GM18867 (cell line): Measurements from ENCODE around the gene CAPN14.

Source experiments
- ATAC-seq: cut with Tn5 transposase; IDR thresholded peaks from one replicate; pipeline ENCODE4 v1.9.1; 2021; ENCODE audit warnings: mild to moderate bottlenecking, moderate library complexity; ENCODE audit not compliant: unreplicated experiment

CAPN14 gene

DNA sequence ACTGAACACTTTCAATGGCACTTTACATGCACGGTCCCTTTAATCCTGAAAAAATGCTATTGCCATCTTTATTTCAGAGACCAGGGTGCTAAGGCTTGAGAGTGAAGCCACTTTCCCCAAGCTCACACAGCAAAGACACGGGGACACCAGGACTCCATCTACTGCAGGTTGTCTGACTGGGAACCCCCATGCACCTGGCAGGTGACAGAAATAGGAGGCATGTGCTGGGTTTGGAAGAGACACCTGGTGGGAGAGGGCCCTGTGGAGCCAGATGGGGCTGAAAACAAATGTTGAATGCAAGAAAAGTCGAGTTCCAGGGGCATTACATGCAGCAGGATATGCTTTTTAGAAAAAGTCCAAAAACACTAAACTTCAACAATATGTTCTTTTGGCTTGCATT lies 11.4 kb upstream of the CAPN14 start:
- ATAC-seq, result no peak

DNA sequence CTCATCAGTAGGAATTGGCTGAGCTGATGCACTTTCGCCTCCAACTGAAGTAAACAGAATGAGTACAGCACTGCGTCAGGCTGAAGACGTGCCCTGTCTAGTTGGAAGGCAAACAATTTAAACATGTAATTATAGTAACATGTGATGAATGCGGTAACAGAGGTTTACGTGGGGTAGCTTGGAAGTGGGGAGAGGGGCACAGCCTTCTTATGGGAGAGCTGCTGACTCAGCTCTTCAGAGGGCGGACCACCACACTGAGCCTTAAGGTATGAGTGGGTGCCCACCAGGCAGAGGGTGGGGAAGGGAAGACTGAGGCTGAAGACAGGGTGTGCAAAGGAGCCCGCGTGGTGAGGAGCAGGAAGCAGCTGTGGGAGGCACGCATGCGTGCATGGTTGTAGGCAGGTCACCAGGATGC lies 10.4 kb upstream of the CAPN14 start:
- ATAC-seq, result no peak

DNA sequence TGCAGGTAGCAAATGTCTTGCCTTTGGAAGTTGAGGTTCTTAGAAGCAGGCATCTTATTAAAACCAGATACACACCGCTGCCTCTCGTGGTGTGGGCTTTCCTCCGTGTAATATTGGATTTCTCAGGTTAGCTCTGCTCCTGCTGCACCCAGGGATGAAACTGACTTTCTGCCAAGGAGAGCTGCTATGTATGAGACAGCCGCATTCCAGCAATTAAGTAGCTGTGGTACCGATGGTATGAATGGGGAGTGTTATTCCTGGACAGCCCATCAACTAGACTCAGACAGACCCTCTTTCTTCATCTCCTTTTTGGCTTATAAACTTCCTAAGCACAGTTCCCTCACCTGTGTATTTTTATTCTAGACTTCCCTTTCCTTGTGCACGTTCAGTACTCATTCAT lies 9.8 kb upstream of the CAPN14 start:
- no peak for ATAC-seq

DNA sequence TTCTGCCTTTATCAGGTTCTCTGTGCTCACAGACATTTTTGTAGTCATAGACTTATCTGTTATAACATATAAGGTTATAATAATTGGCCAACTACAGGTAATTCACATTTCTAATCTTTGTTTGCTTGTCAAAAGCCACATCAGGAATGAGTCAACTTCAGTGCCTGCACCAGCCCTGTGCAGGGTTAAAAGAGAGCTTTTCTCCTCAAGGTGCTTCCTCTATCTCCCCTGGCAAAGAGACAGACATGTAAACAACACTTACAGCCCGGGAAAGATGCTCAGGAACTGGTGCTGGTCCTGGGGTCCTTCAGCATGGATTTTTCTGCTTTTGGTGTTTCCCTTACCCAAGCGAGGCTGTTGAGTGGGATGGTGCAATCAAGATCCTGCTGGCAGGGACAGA lies 9.0 kb upstream of the CAPN14 start:
- ATAC-seq, result no peak

DNA sequence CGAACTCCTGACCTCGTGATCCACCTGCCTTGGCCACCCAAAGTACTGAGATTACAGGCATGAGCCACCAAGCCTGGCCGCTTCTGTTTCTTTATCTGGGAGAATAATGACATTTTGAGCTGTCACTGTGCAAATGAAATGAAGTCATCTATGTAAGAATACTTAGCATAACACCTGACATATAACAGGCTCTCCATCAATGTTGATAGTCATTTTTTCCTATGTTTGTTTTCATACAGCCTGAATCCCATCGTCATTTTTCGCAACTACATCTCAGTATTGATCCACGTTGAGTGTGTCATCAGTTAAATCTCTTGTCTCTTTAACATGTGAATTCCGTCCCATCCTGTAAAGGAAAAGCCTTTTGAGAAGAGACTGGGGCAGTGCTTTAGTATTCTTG lies 6.4 kb upstream of the CAPN14 start:
- no peak for ATAC-seq

DNA sequence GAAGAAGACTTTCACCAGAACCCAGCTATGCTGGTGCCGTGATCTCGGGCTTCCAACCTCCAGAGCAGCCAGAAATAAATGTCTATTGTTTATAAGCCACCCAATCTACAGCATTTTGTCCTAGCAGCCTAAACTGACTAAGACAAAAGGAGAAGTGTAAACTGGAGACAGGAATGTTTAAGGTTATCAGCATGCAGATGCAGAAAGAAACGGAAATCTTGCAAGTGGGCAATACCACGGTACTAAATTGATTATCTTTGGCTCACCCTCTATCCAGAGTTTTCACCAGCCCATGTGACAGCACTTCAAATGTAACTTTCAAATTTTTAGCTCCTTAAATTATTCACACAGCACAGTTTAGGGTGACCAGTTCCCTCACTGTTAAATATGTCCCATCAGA lies 5.7 kb upstream of the CAPN14 start:
- ATAC-seq, result no peak

DNA sequence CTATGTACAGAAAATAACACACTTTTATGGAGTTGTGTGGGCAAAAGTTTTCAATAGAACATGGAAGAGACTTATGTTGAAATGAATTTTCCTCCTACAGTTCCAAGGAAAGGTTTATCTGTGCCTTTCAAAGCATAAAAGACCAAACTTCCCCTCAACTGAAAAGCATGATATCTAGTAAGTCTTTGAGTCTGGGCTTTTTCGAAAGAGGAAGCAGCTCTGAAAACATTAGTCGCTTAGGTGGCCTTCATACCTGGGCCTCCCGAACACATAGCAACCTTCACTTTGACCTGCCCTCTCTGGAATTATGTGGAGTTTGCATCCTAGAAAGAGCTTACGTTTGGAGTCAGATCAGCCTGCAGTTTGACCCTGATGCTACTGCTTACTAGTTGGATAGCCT lies 4.8 kb upstream of the CAPN14 start:
- ATAC-seq, result no peak

DNA sequence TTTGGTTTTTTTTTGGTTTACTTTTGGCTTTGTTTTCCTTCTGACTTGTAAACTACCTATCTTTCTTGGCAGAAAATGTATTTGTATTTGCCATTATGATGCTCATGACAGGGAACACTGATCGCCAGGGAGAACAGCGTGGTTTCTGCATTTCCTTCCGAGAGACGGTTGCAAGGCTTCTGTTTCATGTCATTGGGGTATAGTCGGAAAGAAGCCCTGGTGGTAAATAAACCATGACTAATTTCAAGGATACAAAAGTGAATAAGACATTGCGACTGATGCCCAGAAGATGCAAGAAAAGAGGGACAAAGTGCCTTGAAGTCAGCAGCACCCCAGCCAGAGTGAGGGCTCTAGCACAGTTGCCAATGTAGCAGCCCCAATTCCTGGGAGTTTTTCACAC lies 4.2 kb upstream of the CAPN14 start:
- ATAC-seq, result no peak

DNA sequence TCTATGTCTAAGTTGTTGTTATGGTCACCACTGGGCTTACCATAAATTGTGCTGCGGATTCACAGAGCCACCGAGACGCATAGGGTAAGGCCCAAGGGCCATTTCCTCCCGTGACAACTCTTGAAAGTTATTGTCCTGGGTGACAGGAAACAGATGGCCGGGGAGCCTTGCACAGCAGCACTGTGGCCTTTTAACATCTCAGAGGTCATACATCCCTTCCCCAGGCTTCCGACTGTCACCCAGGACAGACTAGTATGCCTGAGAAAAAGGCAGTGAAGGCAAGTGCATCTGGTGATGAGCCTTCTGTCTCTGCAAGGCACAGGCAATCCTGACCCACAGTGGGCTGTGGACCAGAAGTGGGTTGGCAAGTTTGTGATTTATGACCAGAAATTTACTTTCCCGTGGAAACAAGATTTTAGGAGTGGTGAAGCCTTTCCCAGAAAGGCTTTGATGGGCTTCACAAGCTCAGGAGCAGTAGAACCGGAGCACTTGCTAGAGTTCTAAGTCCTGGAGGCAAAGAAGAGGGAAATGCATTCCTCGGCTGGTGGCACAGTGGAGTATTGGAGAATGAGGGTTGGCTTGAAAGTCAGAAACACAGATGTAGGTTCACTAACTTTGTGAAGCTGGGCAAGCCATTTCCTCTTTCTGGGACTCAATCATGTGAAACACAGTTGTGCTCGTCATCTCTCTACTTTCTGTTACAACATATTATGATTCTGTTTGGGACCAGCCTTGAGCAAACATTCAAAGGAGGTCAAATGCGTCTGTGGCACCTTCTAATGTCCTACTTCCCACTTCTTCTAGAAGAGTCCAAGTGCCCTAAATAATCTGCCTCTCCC lies 2.0 kb upstream of the CAPN14 start:
- ATAC-seq, result peak; percentile 73

DNA sequence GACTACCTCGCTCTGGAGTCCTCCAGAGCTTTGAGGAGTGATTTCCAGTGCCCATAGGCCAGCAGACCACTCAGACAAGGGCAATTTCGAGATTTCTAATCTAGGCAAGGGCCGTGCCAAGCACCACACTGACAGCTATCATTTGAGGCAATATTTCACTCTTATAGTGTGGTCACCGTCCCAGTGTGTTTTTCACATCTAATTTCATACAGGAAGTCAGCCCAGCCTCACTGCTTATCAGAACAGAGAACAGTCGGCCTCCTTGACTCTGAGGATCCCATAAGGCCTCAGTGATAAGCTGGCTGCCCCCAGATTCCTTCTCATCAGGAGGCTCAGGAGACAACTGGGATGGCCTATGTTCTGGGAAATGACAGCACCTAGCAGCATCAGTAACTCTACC lies 581 bp downstream of the CAPN14 start:
- ATAC-seq, result peak; percentile 66

DNA sequence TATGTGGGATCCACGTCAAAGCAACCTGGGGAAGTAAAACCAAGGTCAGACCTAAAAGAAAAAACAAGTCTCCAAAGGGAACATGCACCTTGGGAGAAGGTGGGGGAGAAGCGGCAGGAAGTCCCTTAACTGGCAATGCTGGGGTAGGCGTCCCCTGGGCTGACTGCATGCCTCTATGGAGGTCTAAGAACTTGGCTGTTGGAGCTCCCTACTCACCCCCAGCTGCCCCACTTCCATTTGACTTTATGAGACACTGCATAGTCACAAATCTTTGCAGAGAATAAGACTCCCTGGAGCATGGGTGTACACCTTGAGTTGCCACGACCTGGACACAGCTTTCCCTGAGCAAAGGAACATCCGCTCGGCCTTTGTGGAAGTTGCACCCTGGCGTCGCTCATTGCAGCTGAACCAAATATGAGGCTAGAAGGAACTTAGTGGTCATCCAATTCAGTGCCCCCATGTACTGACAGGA lies 2.8 kb downstream of the CAPN14 start:
- ATAC-seq, result no peak

DNA sequence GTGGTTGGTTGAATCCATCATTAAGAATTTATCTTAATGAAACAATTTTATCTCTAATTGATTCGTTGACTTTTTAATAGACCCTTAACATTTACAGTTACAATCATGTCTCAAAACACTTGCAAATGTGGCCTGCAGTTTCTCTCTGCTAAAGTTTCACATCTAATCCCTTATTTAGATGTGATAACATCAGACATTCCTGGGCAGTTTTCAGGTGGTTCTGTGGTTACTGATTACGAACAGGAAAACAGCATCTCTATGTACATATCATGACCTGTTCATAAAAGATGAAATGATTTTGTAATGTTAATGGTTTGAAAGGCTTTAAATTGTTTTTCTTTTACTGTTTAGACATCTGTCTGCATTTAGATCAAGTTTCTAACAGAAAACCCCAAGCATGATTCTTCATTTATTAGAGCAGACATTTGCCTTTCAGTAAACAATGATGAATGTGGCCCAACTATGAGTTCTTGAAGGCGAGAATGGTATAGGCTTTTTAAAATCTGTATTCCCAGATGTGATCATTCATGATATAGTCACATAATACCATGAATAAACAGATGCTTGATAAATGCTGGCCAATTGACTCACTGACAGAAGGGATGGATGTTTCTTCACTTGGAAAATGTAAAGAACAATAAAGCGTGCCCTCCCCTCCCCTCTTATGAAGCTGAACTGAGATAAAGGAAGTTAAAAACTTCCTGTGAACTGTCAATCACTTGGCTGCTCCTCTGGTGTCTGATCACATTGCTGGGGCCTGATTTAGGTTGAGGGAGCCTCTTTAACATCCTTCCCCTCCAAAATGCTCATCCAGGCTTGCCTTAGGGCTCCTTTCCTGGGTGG lies 3.5 kb downstream of the CAPN14 start:
- ATAC-seq, result no peak

DNA sequence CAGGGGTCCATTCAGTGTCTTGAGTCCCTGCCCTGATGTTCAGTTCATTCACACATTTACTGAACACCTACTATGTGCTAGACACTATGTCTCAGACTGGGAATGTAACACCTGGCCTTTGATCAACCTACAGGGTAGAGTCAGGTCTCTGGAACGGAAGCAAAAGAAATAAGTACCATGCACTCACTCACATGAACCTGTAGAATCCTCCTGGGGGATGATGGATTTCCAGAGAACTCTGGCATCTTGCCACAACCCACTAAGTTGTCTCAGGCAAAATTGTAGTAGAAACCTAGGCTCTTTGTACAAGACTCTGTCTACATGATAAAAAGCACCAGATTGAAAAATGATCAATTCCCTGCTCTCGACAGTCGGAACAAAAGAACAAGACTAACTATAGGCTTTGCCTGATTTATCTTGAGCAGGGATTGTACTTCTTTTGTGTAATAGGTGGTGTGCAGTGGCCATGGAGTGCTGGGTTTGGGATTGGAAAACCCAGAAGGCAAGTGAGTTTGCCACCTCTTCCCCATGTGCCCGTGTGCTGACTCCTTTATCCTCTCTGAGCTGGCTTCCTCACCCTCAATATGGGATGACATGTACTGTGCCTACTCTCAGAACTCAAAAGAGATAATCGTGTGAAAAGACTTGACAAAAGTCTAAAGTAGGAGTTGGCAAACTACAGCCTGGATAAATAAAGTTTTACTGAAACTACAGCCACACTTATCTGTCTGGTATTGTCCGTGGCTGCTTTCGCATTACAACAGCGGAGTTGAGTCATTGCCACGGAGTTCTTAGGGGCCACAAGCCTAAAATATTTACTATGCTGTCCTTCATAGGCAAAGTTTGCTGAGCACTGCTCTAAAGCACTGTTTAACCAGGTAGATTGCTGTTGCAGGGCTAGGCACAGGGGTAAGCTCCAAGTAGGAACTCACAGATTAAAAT lies 4.4 kb downstream of the CAPN14 start:
- ATAC-seq, result no peak

DNA sequence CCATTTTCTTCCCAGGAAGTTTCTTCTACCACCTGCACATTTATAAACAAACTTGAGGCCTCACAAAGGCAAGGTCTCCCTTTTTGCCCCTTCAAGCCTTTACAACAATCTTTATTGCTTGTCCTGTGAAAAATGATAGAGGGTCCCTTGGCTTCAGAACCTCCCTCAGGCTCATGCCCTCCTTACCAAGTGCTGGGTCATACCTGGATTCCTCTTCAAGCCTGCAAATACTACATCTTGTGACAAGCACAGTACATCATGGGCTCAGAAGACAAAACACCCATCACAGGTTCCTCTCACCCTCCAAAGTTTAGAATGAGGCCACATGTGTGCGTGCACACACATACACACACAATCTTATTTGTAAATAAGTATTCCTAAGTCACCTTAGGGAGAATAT lies 9.1 kb downstream of the CAPN14 start:
- ATAC-seq, result no peak

DNA sequence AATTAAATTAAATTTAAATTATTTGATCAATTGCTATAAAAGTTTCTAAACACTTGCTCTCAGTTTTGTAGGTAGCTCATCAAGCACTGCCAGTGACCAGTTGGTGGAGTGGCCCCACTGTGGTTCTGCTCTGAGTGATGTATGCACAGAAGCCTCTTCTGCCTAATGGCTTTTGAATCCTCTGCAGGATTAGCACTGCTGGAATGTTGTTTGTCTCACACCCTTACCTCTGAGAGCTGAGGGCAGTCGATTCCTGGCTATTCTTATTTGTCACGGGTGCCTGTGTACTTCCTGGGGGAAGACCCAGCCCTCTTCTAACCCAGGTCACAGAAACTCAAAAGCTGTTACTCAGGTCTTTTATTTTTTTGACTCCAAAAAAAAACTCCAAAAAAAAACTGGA lies 9.5 kb downstream of the CAPN14 start:
- ATAC-seq, result no peak

DNA sequence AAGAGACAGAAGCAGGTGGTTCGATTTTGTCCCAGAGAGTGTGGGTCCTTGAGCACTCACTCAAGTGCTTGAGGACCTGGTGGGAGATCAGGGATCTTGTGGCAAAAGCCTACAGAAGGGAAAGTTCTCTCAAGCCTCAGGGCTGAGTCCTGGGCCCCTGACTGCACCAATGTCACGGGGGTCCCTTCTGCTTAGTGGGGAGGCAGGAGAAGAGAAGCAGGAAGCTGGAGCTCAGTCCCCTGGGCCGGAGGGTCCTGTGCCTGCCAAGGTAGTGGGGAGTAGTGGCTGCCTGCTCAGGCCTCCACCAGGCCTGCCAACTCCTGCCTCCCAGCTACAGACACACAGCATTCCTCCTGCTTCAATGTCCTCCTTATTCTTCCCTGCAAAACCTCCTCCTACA lies 11.7 kb downstream of the CAPN14 start:
- no peak for ATAC-seq

DNA sequence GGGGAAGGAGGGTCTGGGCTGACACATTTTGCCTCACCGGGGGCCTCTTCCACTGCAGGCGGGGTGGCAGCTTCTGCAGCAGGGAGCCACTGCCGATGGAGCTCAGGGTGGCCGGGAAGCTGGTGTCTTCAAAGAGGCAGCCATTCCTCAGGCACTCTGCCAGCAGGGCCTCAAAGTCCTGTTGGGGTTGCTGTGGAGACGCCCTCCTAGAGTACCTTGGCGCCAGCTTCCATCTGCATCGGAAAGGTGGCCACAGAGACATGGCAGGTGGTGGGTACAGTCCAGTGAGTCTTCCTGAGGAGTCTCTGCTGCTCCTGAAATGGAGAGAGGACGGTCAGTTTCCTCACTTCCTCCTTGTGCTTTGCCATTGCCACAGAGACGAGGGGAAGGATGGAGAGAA lies 12.1 kb downstream of the CAPN14 start:
- ATAC-seq, result no peak

DNA sequence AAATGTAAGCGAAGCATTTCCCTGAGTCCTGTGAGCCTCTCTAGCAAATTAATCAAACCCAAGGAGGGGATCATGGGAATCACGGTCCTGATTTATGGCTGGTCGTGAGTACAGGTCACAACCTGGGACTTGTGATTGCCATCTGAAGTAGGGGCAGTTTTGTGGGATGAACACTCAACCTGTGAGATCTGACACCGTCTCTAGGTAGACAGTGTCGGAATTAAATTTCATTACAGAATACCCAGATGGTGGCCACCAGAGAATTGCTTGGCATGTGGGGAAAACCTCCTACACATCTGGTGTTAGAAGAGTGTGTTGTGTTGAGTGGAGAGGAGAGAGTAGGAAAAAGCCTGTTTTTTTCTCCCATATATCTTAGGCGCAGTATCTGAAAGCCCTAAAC lies 12.5 kb downstream of the CAPN14 start:
- ATAC-seq, result no peak

DNA sequence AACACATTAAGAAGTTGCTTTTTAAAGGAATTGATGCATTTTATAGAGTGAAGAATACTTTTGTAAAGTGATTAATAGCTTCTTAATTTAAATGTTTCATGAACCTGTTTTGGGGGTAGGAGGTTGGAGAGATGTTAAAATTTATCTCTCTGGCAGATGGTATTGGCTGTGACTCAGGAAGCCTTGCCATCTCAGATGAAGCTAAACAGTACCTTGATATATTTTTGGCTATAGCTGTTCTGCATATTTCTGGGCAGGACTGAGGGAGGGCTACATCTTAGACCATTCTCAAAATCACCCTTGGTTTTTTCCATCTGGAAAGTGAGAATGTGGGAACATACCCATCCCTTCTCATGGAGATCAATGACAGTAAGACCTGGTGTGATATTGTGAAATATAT lies 13.4 kb downstream of the CAPN14 start:
- no peak for ATAC-seq

DNA sequence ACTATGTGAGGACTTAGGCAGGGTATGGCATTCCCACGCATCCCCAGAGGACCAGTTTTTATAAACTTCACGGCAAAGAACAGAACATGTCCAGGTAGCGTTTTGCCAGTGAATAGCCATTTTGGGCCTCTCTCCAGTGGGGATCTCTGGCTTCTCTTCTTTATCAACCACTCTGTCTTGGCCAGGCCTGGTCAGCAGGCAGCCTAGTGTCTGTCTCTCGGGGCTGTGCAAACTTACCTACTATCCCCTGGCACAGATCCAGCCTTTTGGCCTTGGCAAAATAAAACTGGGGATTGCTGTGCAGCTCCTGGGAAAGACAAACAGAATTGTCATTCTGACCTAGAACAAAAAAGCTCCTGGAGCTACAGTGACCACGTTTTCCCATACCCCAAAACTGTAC lies 14.5 kb downstream of the CAPN14 start:
- ATAC-seq, result no peak

DNA sequence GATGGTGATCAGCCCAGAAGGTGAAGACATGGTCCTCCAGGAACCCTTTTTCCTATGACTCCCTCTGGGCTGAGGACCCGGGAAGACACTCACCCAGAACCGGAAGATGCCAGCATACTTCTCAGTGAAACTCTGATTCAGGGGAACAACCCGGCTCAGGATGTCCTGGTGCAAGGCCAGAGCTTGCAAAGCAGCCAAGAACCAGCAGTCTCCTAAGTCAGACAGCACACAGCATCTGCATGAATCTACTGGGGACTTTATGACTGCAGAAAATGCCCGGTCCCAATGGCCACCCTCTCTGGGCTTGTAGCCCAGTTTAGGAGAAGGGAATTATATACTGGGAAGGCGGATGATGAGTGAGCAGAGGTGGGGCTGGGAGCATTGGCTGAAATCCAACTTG lies 15.3 kb downstream of the CAPN14 start:
- no peak for ATAC-seq
